Measurements from ENCODE around the gene ZFP36.

DNA sequence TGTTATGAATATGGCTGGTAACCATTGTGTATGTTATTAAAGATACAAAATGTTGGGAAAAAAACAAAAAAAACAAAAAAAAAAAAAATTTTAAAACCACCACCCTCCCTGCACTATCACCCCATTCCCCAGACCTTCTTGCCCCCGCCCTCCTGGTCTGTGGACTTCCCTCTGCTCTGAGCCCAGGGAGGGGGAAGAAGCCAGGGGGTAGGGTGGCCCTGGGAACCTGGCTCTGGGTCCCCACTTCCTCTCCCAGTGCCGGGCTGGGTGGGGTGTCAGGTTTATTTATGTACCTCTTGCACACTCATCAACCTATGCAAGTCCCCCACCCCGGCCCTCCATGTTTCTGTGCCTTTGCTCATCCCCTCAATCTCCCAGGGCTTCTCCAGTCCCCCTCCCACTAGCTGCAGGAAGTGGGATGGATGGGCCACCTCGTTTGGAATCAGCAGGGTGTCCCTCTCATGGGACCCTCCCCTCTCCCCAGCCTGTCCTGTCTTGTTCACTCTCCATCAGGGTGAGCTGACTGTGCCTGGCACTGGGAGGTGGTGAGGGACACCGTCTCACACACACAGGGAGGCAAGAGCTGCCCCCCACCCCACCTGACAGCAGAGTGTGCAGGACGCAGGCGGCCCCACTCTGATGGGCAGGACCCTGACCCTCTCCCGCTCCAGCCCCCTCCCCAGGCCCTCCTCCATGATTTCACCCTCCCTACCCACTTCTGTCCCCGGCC lies 21.6 kb upstream of the ZFP36 start:
- TF ChIP-seq POLR2A (IDR thresholded peaks at IDR 0.05) (no peak), POLR2AphosphoS5 (IDR thresholded peaks at IDR 0.05; ENCODE audit: insufficient read depth in 1 of 2, low read depth in 1 of 2) (no peak)
- TF ChIP-seq, protein P1, sequence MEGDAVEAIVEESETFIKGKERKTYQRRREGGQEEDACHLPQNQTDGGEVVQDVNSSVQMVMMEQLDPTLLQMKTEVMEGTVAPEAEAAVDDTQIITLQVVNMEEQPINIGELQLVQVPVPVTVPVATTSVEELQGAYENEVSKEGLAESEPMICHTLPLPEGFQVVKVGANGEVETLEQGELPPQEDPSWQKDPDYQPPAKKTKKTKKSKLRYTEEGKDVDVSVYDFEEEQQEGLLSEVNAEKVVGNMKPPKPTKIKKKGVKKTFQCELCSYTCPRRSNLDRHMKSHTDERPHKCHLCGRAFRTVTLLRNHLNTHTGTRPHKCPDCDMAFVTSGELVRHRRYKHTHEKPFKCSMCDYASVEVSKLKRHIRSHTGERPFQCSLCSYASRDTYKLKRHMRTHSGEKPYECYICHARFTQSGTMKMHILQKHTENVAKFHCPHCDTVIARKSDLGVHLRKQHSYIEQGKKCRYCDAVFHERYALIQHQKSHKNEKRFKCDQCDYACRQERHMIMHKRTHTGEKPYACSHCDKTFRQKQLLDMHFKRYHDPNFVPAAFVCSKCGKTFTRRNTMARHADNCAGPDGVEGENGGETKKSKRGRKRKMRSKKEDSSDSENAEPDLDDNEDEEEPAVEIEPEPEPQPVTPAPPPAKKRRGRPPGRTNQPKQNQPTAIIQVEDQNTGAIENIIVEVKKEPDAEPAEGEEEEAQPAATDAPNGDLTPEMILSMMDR (IDR thresholded peaks at IDR 0.05), result no peak

Data from vagina (tissue), 2 donors.